ENCODE measurements around the gene ARFGEF2. TPM values are rescaled to one million over a fixed set of nuclear protein-coding genes. Genes with fewer than 3 reads are reported as not detected.

The ARFGEF2 gene
- 26.1 and 32.6 TPM in 2 replicates for total RNA-seq
- 8.6 and 12.7 TPM in 2 replicates for polyA plus RNA-seq
- 10.6 and 11.0 TPM in 2 replicates for polyA plus RNA-seq (2011; cell fraction: cytosol; rRNA removed)
- 35.7 and 68.9 TPM in 2 replicates for polyA plus RNA-seq (2011; cell fraction: nucleus; rRNA removed)
- polyA plus RNA-seq (2012) = 18.8 and 24.0 TPM in 2 replicates
- 60.9 and 66.9 TPM in 2 replicates for polyA minus RNA-seq
- polyA minus RNA-seq (2011; cell fraction: cytosol; rRNA and poly(A)+ RNA removed) = 29.8 TPM
- polyA minus RNA-seq (2011; cell fraction: nucleus; rRNA and poly(A)+ RNA removed) = 47.1 and 51.0 TPM in 2 replicates
- percentile 88 among the genes with signal in this experiment for Bru-seq, nascent RNA
- percentile 89 among the genes with signal in this experiment for BruChase-seq, experiment 1, labeled RNA remaining after a 6-hour chase
- percentile 87 among the genes with signal in this experiment for BruChase-seq, experiment 2, labeled RNA remaining after a 2-hour chase
- long read RNA-seq, full-length matches to known transcripts = 4 of 16 reads
- long read RNA-seq, partial matches to known transcripts = 4 of 16 reads
- long read RNA-seq, other reads (novel, unspliced or antisense) = 8 of 16 reads

DNA sequence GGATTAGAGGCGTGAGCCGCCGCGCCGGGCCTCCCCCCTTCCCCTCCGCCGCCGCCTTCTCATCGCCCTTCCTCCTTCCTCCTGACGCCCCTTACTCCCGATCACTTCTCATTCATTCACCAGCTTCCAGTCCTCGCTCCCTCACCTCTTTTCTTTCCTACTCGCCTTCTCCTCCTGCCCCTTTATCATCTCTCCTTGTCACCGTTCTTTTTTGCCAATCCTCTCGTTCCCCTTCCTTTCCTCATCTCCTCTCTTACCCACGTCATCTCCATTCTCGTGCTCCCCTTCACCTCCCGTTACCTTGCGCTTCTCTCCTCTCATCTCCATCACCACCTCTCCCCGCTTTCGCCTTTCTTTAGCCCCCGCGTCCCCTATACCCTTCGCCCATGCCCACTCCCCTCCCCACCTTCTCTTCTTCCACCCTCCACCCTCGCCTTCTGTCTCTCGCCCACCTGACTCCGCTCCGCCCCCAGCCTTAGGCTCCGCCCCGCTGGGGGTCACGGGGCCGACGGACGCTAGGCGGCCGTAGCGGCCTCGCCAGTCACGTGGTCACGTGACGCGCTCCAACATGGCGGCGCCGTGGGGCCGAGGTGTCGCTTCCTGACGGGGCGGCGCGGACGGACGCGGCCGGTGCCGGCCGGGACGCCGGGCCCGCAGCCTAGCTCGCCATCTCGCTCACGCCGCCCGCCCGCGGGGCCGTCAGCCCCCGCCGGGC, at the start of gene ARFGEF2:
Gene ARFGEF2, plus strand, starts transcription at position 544 of the 715 bp plus-strand sequence. CDS start 179 bp downstream, outside the sequence.
- peak; percentile 81 for FAIRE-seq
- intact Hi-C loops (cut with micrococcal nuclease) = loop anchor here (10.0 kb wide), 1 partner anchor 1607 kb away; no protein-coding TSS in a partner anchor
- H3K4me2 ChIP-seq (ENCODE audit: insufficient read depth, low read length) = peak within 1 kb of the TSS; percentile 83

More for the DNA sequence above, at the start of gene ARFGEF2:
- ChIA-PET CTCF (interaction anchor here (2.4 to 2.9 kb wide), 2 partner anchors 36 to 62 kb away, joined by 7 to 11 read pairs; no protein-coding TSS in a partner anchor), POLR2A (no interaction called here)
- Histone ChIP-seq H3K4me3 (replicated peaks in 1 of 3; ENCODE audit: insufficient read depth in 1 of 3, low read depth in 1 of 3, low read length in 3 of 3) (peak within 1 kb of the TSS; percentile 56 to 82 (median 78)), H3K9ac (replicated peaks; ENCODE audit: extremely low read depth, insufficient read depth, low read length) (peak within 1 kb of the TSS; percentile 97), H4K20me1 (replicated peaks; ENCODE audit: control insufficient read depth, extremely low read depth, insufficient read depth, low read length) (no peaks in the 10 kb centered on the region), H3K9me1 (replicated peaks; ENCODE audit: control insufficient read depth, extremely low read depth, insufficient read depth, low read length) (no peaks in the 10 kb centered on the region), H3K9me3 (replicated peaks; ENCODE audit: control insufficient read depth, insufficient read depth, low read length) (no peaks in the 10 kb centered on the region), H3K4me1 (ENCODE audit: control insufficient read depth, extremely low read depth, insufficient read depth, low read length) (peaks cover 25% of the 10 kb centered on the region), H3K79me2 (ENCODE audit: control insufficient read depth, insufficient read depth, low read length) (peaks cover 43% of the 10 kb centered on the region), H2AFZ (ENCODE audit: low read depth, low read length) (peak within 1 kb of the TSS; percentile 66), H3K27ac (ENCODE audit: insufficient read depth, low read depth, low read length) (peak within 1 kb of the TSS; percentile 94), H3K36me3 (ENCODE audit: control insufficient read depth in 2 of 2, extremely low read depth in 1 of 2, insufficient read depth in 2 of 2, low read length in 2 of 2) (no peaks in the 10 kb centered on the region), H3K27me3 (ENCODE audit: control insufficient read depth in 2 of 2, insufficient read depth in 2 of 2, low read length in 2 of 2) (no peaks in the 10 kb centered on the region)
- dilution Hi-C loops (cut with MboI; ENCODE audit: extremely low pct_ligation_motif_present, low sequenced_read_pairs) = loop anchor here (25.0 kb wide), 1 partner anchor 259 kb away; no protein-coding TSS in a partner anchor
- no TSS peak for BruUV-seq (replicated peaks)
- peak; percentile 93 for DNase-seq (ENCODE audit: low read depth, low spot score)
- TF ChIP-seq POLR2AphosphoS5 (IDR thresholded peaks at IDR 0.05; ENCODE audit: insufficient read depth, low read depth, low read length) = peak; percentile 93
- TF ChIP-seq, protein P1, sequence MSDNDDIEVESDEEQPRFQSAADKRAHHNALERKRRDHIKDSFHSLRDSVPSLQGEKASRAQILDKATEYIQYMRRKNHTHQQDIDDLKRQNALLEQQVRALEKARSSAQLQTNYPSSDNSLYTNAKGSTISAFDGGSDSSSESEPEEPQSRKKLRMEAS (IDR thresholded peaks at IDR 0.05; ENCODE audit: insufficient read depth, insufficient read length) = peak; percentile 96
- no peak for TF ChIP-seq FOS (IDR thresholded peaks at IDR 0.05; ENCODE audit: borderline replicate concordance, insufficient read depth, low read length)
